C4-2B (cell line): ENCODE measurements around the gene FAM174C.

Experiments used
- ZFX ChIP-seq: fragments of 450-650 bp; IDR thresholded peaks from 2 replicates; pipeline ENCODE4 v1.6.1; 2017
- TF ChIP-seq, protein P1 (sequence below): fragments of 450-650 bp; conservative IDR thresholded peaks from 2 replicates; pipeline ENCODE4 v1.5.1; 2017; ENCODE audit warnings: mild to moderate bottlenecking

DNA sequence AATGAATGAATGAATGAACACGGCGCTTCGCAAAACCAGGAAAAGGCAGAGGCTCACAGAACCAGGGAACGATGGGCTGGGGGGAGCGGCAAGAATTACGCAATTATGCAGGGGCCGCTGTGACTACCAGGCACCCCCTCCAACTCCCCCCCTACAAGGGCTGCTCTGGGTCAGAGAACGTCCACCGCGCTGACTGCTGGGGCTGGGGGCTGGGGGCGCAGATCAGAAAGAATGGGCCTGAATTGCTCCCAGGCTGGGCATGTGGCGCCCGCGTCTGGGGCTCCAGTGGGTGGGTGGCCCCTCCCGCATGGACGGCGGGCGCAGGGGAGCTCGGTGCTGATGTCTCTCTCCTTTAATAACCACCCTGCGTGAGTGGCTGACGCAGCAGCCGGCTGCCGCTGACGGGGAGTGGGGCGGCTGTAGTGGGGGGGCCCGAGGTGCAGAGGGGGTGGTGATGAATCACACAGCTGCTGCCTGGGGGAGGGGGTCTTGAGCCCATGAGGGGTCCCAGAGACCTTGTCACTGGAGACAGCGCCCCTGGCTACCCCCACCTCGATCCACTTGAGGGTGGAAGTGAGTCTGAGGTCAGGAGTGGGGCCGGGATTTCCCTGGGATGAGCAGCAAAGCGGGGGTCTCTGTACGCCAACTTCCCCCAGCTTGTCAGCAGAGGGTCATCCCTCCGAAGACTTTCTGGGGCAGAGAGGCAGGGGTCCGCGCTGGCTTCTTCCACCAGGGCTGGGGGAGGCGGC lies 7.7 kb upstream of the FAM174C start:
- TF ChIP-seq, protein P1, sequence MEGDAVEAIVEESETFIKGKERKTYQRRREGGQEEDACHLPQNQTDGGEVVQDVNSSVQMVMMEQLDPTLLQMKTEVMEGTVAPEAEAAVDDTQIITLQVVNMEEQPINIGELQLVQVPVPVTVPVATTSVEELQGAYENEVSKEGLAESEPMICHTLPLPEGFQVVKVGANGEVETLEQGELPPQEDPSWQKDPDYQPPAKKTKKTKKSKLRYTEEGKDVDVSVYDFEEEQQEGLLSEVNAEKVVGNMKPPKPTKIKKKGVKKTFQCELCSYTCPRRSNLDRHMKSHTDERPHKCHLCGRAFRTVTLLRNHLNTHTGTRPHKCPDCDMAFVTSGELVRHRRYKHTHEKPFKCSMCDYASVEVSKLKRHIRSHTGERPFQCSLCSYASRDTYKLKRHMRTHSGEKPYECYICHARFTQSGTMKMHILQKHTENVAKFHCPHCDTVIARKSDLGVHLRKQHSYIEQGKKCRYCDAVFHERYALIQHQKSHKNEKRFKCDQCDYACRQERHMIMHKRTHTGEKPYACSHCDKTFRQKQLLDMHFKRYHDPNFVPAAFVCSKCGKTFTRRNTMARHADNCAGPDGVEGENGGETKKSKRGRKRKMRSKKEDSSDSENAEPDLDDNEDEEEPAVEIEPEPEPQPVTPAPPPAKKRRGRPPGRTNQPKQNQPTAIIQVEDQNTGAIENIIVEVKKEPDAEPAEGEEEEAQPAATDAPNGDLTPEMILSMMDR: no peak
- no peak for TF ChIP-seq ZFX
